ENCODE measurements around the gene SCP2D1. TPM values are rescaled to one million over a fixed set of nuclear protein-coding genes. Genes with fewer than 3 reads are reported as not detected.

The SCP2D1 gene
- total RNA-seq, 4 donors from 2014 or later = not detected

GRCh38 chr20:18849131-18849530 lies 35.5 kb downstream of the SCP2D1 start:
- Histone ChIP-seq H3K27ac (replicated peaks in 1 of 4) (no peak overlapping the region), H3K36me3 (no peaks in the 10 kb centered on the region), H3K4me1 (no peaks in the 10 kb centered on the region), H3K27me3 (no peaks in the 10 kb centered on the region), H3K9me3 (no peaks in the 10 kb centered on the region), H3K4me3 (no peak overlapping the region)
- intact Hi-C loops (cut with DNase I) = no loop called here
- 79% methylated on average over 3 of the region's 3 CpGs for WGBS
- peak; percentile 78 for DNase-seq (ENCODE audit: extremely low spot score)
- TF ChIP-seq POLR2A (IDR thresholded peaks at IDR 0.05; ENCODE audit: low read depth) (no peak), POLR2AphosphoS5 (IDR thresholded peaks at IDR 0.05) (no peak), EP300 (IDR thresholded peaks at IDR 0.05) (no peak), CTCF (IDR thresholded peaks at IDR 0.05) (no peak)

GRCh38 chr20:18851629-18852028 lies 38.0 kb downstream of the SCP2D1 start:
- Histone ChIP-seq H3K4me1 (no peaks in the 10 kb centered on the region), H3K4me3 (no peak overlapping the region), H3K27me3 (no peaks in the 10 kb centered on the region), H3K36me3 (no peaks in the 10 kb centered on the region), H3K9me3 (no peaks in the 10 kb centered on the region), H3K27ac (replicated peaks in 1 of 4) (no peak overlapping the region)
- DNase-seq (ENCODE audit: extremely low spot score) = peak; percentile 85
- intact Hi-C loops (cut with DNase I) = no loop called here
- TF ChIP-seq EP300 (IDR thresholded peaks at IDR 0.05) = no peak
- no peak for TF ChIP-seq POLR2AphosphoS5 (IDR thresholded peaks at IDR 0.05)
- TF ChIP-seq CTCF (IDR thresholded peaks at IDR 0.05) = no peak
- no peak for TF ChIP-seq POLR2A (IDR thresholded peaks at IDR 0.05; ENCODE audit: low read depth)

GRCh38 chr20:18852318-18852717 lies 38.7 kb downstream of the SCP2D1 start:
- Histone ChIP-seq H3K36me3 (no peaks in the 10 kb centered on the region), H3K4me3 (no peak overlapping the region), H3K27me3 (no peaks in the 10 kb centered on the region), H3K27ac (replicated peaks in 1 of 4) (no peak overlapping the region), H3K4me1 (no peaks in the 10 kb centered on the region), H3K9me3 (no peaks in the 10 kb centered on the region)
- no peak for TF ChIP-seq CTCF (IDR thresholded peaks at IDR 0.05)
- no peak for TF ChIP-seq POLR2AphosphoS5 (IDR thresholded peaks at IDR 0.05)
- TF ChIP-seq EP300 (IDR thresholded peaks at IDR 0.05) = no peak
- no peak for TF ChIP-seq POLR2A (IDR thresholded peaks at IDR 0.05; ENCODE audit: low read depth)
- DNase-seq (ENCODE audit: extremely low spot score) = peak; percentile 74
- WGBS = 92% methylated on average over 3 of the region's 3 CpGs
- intact Hi-C loops (cut with DNase I) = no loop called here

GRCh38 chr20:18853216-18853615 lies 39.6 kb downstream of the SCP2D1 start:
- intact Hi-C loops (cut with DNase I) = no loop called here
- H3K36me3 ChIP-seq = no peaks in the 10 kb centered on the region
- no peaks in the 10 kb centered on the region for H3K4me1 ChIP-seq
- no peak for DNase-seq (ENCODE audit: extremely low spot score)
- TF ChIP-seq POLR2AphosphoS5 (IDR thresholded peaks at IDR 0.05) (no peak), POLR2A (IDR thresholded peaks at IDR 0.05; ENCODE audit: low read depth) (no peak), CTCF (IDR thresholded peaks at IDR 0.05) (no peak), EP300 (IDR thresholded peaks at IDR 0.05) (no peak)
- no peaks in the 10 kb centered on the region for H3K27me3 ChIP-seq
- H3K4me3 ChIP-seq = no peak overlapping the region
- H3K9me3 ChIP-seq = no peaks in the 10 kb centered on the region
- no peak overlapping the region for H3K27ac ChIP-seq (replicated peaks in 1 of 4)
- 81% methylated on average over 4 of the region's 4 CpGs for WGBS

- Histone ChIP-seq H3K9me3 (no peaks in the 10 kb centered on the region), H3K27me3 (no peaks in the 10 kb centered on the region), H3K4me3 (no peak overlapping the region), H3K36me3 (no peaks in the 10 kb centered on the region), H3K27ac (replicated peaks in 1 of 4) (no peak overlapping the region), H3K4me1 (no peaks in the 10 kb centered on the region)
- TF ChIP-seq CTCF (IDR thresholded peaks at IDR 0.05) = no peak
- TF ChIP-seq EP300 (IDR thresholded peaks at IDR 0.05) = no peak
- no peak for TF ChIP-seq POLR2AphosphoS5 (IDR thresholded peaks at IDR 0.05)
- no peak for TF ChIP-seq POLR2A (IDR thresholded peaks at IDR 0.05; ENCODE audit: low read depth)
- 89% methylated on average over 2 of the region's 2 CpGs for WGBS
- intact Hi-C loops (cut with DNase I) = no loop called here
- DNase-seq (ENCODE audit: extremely low spot score) = no peak
These were observed 40.5 kb downstream of the SCP2D1 start for GRCh38 chr20:18853946-18854646.

Data from esophagus muscularis mucosa (tissue), 4 donors.